HepG2 (cell line): ENCODE measurements around the gene C2orf81. TPM values are rescaled to one million over a fixed set of nuclear protein-coding genes. Genes with fewer than 3 reads are reported as not detected.

ENCODE experiments used
- ARID3A ChIP-seq: IDR thresholded peaks from 2 replicates; pipeline ENCODE4 v1.6.1; 2012; ENCODE audit warnings: low read depth, low read length, improper control_type of control experiment
- FOSL1 ChIP-seq: sonication (generic); formaldehyde crosslinking; IDR thresholded peaks from 2 replicates; pipeline ENCODE4 v1.9.0; 2021; ENCODE audit warnings: missing genetic modification reagents, borderline replicate concordance
- GPBP1L1 ChIP-seq: sonication (generic); formaldehyde crosslinking; IDR thresholded peaks from 2 replicates; pipeline ENCODE4 v1.5.0; 2020; ENCODE audit warnings: mild to moderate bottlenecking, missing genetic modification reagents
- HHEX ChIP-seq: IDR thresholded peaks from 2 replicates; pipeline ENCODE4 v1.6.1; 2016; ENCODE audit warnings: control low read depth
- KAT7 ChIP-seq: IDR thresholded peaks from 2 replicates; pipeline ENCODE4 v1.6.1; 2018; ENCODE audit warnings: borderline replicate concordance, missing compliant biosample characterization
- MEIS1 ChIP-seq: sonication (generic); formaldehyde crosslinking; IDR thresholded peaks from 2 replicates; pipeline ENCODE4 v1.9.0; 2021; ENCODE audit warnings: mild to moderate bottlenecking, missing genetic modification reagents, moderate library complexity, borderline replicate concordance
- NFIB ChIP-seq: sonication (generic); formaldehyde crosslinking; IDR thresholded peaks from 2 replicates; pipeline ENCODE4 v1.9.0; 2021; ENCODE audit warnings: missing genetic modification reagents, mild to moderate bottlenecking, borderline replicate concordance
- NFKB2 ChIP-seq: sonication (generic); formaldehyde crosslinking; IDR thresholded peaks from 2 replicates; pipeline ENCODE4 v1.4.0; 2020; ENCODE audit warnings: missing genetic modification reagents, borderline replicate concordance
- PBX3 ChIP-seq: sonication (generic); formaldehyde crosslinking; IDR thresholded peaks from 2 replicates; pipeline ENCODE4 v1.8.1; 2023; ENCODE audit warnings: missing genetic modification reagents, inconsistent platforms, borderline replicate concordance
- RNF2 ChIP-seq: fragments of 450-650 bp; conservative IDR thresholded peaks from 2 replicates; pipeline ENCODE4 v1.6.1; 2016; ENCODE audit warnings: low read depth
- SMARCC2 ChIP-seq: fragments of 450-650 bp; IDR thresholded peaks from 2 replicates; pipeline ENCODE4 v1.6.1; 2017; ENCODE audit warnings: antibody characterized with exemption, mild to moderate bottlenecking
- TCF12 ChIP-seq, 2 experiments: fragments of 450-650 bp in 1 of 2; sonication (generic) in 1 of 2; formaldehyde crosslinking in 1 of 2; IDR thresholded peaks; 2 replicates each; pipeline versions ENCODE4 v1.6.1 to v1.8.0; 2017 to 2022; ENCODE audit warnings: antibody characterized with exemption in 1 of 2, mild to moderate bottlenecking in 1 of 2, missing genetic modification reagents in 1 of 2, moderate library complexity in 1 of 2
- TP53 ChIP-seq: sonication (generic); formaldehyde crosslinking; conservative IDR thresholded peaks from 2 replicates; pipeline ENCODE4 v1.4.0; 2020; ENCODE audit warnings: missing genetic modification reagents
- ZBTB26 ChIP-seq: IDR thresholded peaks from 2 replicates; pipeline ENCODE4 v1.6.1; 2016; ENCODE audit warnings: missing compliant biosample characterization, missing genetic modification reagents, borderline replicate concordance
- ZFP36L1 ChIP-seq: sonication (generic); formaldehyde crosslinking; IDR thresholded peaks from 2 replicates; pipeline ENCODE4 v1.8.0; 2022; ENCODE audit warnings: mild to moderate bottlenecking, missing genetic modification reagents, moderate library complexity
- ZNF33A ChIP-seq: sonication (generic); formaldehyde crosslinking; IDR thresholded peaks from 2 replicates; pipeline ENCODE4 v1.5.1; 2020; ENCODE audit warnings: missing genetic modification reagents, mild to moderate bottlenecking, moderate library complexity, borderline replicate concordance
- ZNF557 ChIP-seq: sonication (generic); formaldehyde crosslinking; IDR thresholded peaks from 2 replicates; pipeline ENCODE4 v1.4.0; 2020; ENCODE audit warnings: missing genetic modification reagents
- ZSCAN30 ChIP-seq: sonication (generic); formaldehyde crosslinking; IDR thresholded peaks from 2 replicates; pipeline ENCODE4 v1.5.0; 2020; ENCODE audit warnings: mild to moderate bottlenecking, missing genetic modification reagents
- polyA plus RNA-seq, 8 experiments: library from polyadenylated mRNA; depleted of rRNA in 3 of 8; stranded (reverse) in 7 of 8; unstranded in 1 of 8; fragments of >200 nt; fragmentation: Illumina TruSeq in 4 of 8; extraction: Trizol in 4 of 8; gene quantifications; 2 replicates each; pipeline versions ENCODE4 v1.2.1 to v1.2.3, GENCODE V29; 2011 to 2016; ENCODE audit warnings: low read depth in 4 of 8, missing spikeins in 1 of 8, mixed read lengths in 1 of 8; ENCODE audit not compliant: insufficient read depth in 1 of 8
- total RNA-seq, 5 experiments: library from RNA; depleted of rRNA; stranded (reverse); fragments of >200 nt; fragmentation: Illumina TruSeq; extraction: Trizol; gene quantifications; 2 replicates each; pipeline ENCODE4 v1.2.3, GENCODE V29; 2016; ENCODE audit warnings: low read depth in 1 of 5

Gene C2orf81
- total and polyA plus RNA-seq, 2 of the 13 experiments (the other 11 are each of a cell fraction or from before 2014, with no cell fraction given): 0.15 to 0.17 TPM

- no peak for TF ChIP-seq ARID3A
- 0 out of 2 replicates have a peak, but pooled peaks have one; percentile 12 for TF ChIP-seq ZNF33A (CRISPR knock-in tag)
- TF ChIP-seq GPBP1L1: no peak
- no peak for TF ChIP-seq TCF12 (IDR thresholded peaks at IDR 0.05)
- no peak for TF ChIP-seq TCF12 (CRISPR knock-in tag; IDR thresholded peaks at IDR 0.05)
- no peak for TF ChIP-seq KAT7 (CRISPR knock-in tag)
- no peak for TF ChIP-seq NFKB2 (CRISPR knock-in tag)
- no peak; the same call in 1 of the 2 replicates for TF ChIP-seq ZSCAN30 (CRISPR knock-in tag)
- no peak for TF ChIP-seq ZNF557 (CRISPR knock-in tag)
- TF ChIP-seq NFIB (CRISPR knock-in tag): no peak
- peak; percentile 16; the same call in 1 of the 2 replicates for TF ChIP-seq MEIS1 (CRISPR knock-in tag)
- TF ChIP-seq PBX3: peak; percentile 15; the same call in 1 of the 2 replicates
- TF ChIP-seq TP53 (CRISPR knock-in tag): no peak
- no peak for TF ChIP-seq ZFP36L1 (CRISPR knock-in tag)
- no peak for TF ChIP-seq ZBTB26 (CRISPR knock-in tag)
- no peak for TF ChIP-seq SMARCC2
- 0 out of 2 replicates have a peak, but pooled peaks have one; percentile 42 for TF ChIP-seq FOSL1 (CRISPR knock-in tag)
- no peak for TF ChIP-seq HHEX
- TF ChIP-seq RNF2: no peak
These were observed 19.8 kb upstream of the C2orf81 start (continued) for GRCh38 chr2:74441170-74441689.
